ENCODE results near the gene ABTB2. TPM values are rescaled to one million over a fixed set of nuclear protein-coding genes. Genes with fewer than 3 reads are reported as not detected.

The ABTB2 gene
- total RNA-seq, 1 donor: 5.1 TPM

- Histone ChIP-seq H4K20me1 (ENCODE audit: insufficient read depth, low read length) (no peaks in the 10 kb centered on the region), H3K79me2 (ENCODE audit: insufficient read depth, low read length) (peaks cover 3% of the 10 kb centered on the region), H2AFZ (ENCODE audit: low read length) (no peak overlapping the region), H3K27me3 (ENCODE audit: insufficient read depth, low read length) (peaks cover under 1% of the 10 kb centered on the region), H3K27ac (ENCODE audit: low read depth, low read length) (peak overlapping the region; percentile 83), H3K4me3 (ENCODE audit: insufficient read depth, low read length) (no peak overlapping the region), H3K4me2 (ENCODE audit: insufficient read depth, low read length) (peak overlapping the region; percentile 47), H3K4me1 (ENCODE audit: insufficient read depth, low read length) (peaks cover 47% of the 10 kb centered on the region), H3K9me3 (ENCODE audit: low read depth, low read length) (no peaks in the 10 kb centered on the region), H3K36me3 (ENCODE audit: insufficient read depth, low read length) (no peaks in the 10 kb centered on the region)
- TF ChIP-seq CTCF (IDR thresholded peaks at IDR 0.05; ENCODE audit: extremely low read depth, low read depth, low read length): no peak
- DNase-seq (ENCODE audit: insufficient read length, low spot score, missing footprints): no peak
These were observed 13.4 kb downstream of the ABTB2 start for GRCh38 chr11:34344410-34344767.

- no peaks in the 10 kb centered on the region for H3K79me2 ChIP-seq (ENCODE audit: insufficient read depth, low read length)
- no peak overlapping the region for H3K4me2 ChIP-seq (ENCODE audit: insufficient read depth, low read length)
- H2AFZ ChIP-seq (ENCODE audit: low read length): no peak overlapping the region
- no peaks in the 10 kb centered on the region for H3K36me3 ChIP-seq (ENCODE audit: insufficient read depth, low read length)
- no peaks in the 10 kb centered on the region for H4K20me1 ChIP-seq (ENCODE audit: insufficient read depth, low read length)
- no peak for DNase-seq (ENCODE audit: insufficient read length, low spot score, missing footprints)
- peaks cover 4% of the 10 kb centered on the region for H3K27me3 ChIP-seq (ENCODE audit: insufficient read depth, low read length)
- TF ChIP-seq CTCF (IDR thresholded peaks at IDR 0.05; ENCODE audit: extremely low read depth, low read depth, low read length): no peak
- no peak overlapping the region for H3K4me3 ChIP-seq (ENCODE audit: insufficient read depth, low read length)
- peaks cover 47% of the 10 kb centered on the region for H3K4me1 ChIP-seq (ENCODE audit: insufficient read depth, low read length)
- H3K27ac ChIP-seq (ENCODE audit: low read depth, low read length): no peak overlapping the region
- H3K9me3 ChIP-seq (ENCODE audit: low read depth, low read length): no peaks in the 10 kb centered on the region
These were observed 14.1 kb downstream of the ABTB2 start for GRCh38 chr11:34343686-34344085.

- H4K20me1 ChIP-seq (ENCODE audit: insufficient read depth, low read length): no peaks in the 10 kb centered on the region
- TF ChIP-seq CTCF (IDR thresholded peaks at IDR 0.05; ENCODE audit: extremely low read depth, low read depth, low read length): no peak
- H3K4me1 ChIP-seq (ENCODE audit: insufficient read depth, low read length): peaks cover 47% of the 10 kb centered on the region
- H3K9me3 ChIP-seq (ENCODE audit: low read depth, low read length): no peaks in the 10 kb centered on the region
- H3K4me3 ChIP-seq (ENCODE audit: insufficient read depth, low read length): no peak overlapping the region
- DNase-seq (ENCODE audit: insufficient read length, low spot score, missing footprints): peak; percentile 80
- no peaks in the 10 kb centered on the region for H3K36me3 ChIP-seq (ENCODE audit: insufficient read depth, low read length)
- no peak overlapping the region for H3K4me2 ChIP-seq (ENCODE audit: insufficient read depth, low read length)
- no peak overlapping the region for H3K27ac ChIP-seq (ENCODE audit: low read depth, low read length)
- no peak overlapping the region for H2AFZ ChIP-seq (ENCODE audit: low read length)
- H3K79me2 ChIP-seq (ENCODE audit: insufficient read depth, low read length): no peaks in the 10 kb centered on the region
- peaks cover 4% of the 10 kb centered on the region for H3K27me3 ChIP-seq (ENCODE audit: insufficient read depth, low read length)
These were observed 14.7 kb downstream of the ABTB2 start for GRCh38 chr11:34343153-34343552.

- H3K4me1 ChIP-seq (ENCODE audit: insufficient read depth, low read length): peaks cover 47% of the 10 kb centered on the region
- no peak overlapping the region for H2AFZ ChIP-seq (ENCODE audit: low read length)
- no peak overlapping the region for H3K4me3 ChIP-seq (ENCODE audit: insufficient read depth, low read length)
- H3K27me3 ChIP-seq (ENCODE audit: insufficient read depth, low read length): peaks cover 4% of the 10 kb centered on the region
- H3K4me2 ChIP-seq (ENCODE audit: insufficient read depth, low read length): no peak overlapping the region
- no peaks in the 10 kb centered on the region for H3K36me3 ChIP-seq (ENCODE audit: insufficient read depth, low read length)
- TF ChIP-seq CTCF (IDR thresholded peaks at IDR 0.05; ENCODE audit: extremely low read depth, low read depth, low read length): no peak
- peaks cover 3% of the 10 kb centered on the region for H4K20me1 ChIP-seq (ENCODE audit: insufficient read depth, low read length)
- no peaks in the 10 kb centered on the region for H3K79me2 ChIP-seq (ENCODE audit: insufficient read depth, low read length)
- DNase-seq (ENCODE audit: insufficient read length, low spot score, missing footprints): no peak
- no peak overlapping the region for H3K27ac ChIP-seq (ENCODE audit: low read depth, low read length)
- no peaks in the 10 kb centered on the region for H3K9me3 ChIP-seq (ENCODE audit: low read depth, low read length)
These were observed 15.8 kb downstream of the ABTB2 start for GRCh38 chr11:34341931-34342533.

Data from osteoblast (primary cell).